Measurements from ENCODE around the gene HPCAL1. TPM values are rescaled to one million over a fixed set of nuclear protein-coding genes. Genes with fewer than 3 reads are reported as not detected.

The HPCAL1 gene
- total and polyA plus RNA-seq, 2 donors (not counting 1 experiment from before 2014, with no cell fraction given): 60.3 to 65.1 TPM

GRCh38 chr2:10336283-10336682 is 33.6 kb downstream of the HPCAL1 start:
- peaks cover 4% of the 10 kb centered on the region for H3K9me3 Mint-ChIP-seq (ENCODE audit: insufficient read depth)
- no peak overlapping the region for H3K9ac ChIP-seq (ENCODE audit: low read length)
- peaks cover 48% of the 10 kb centered on the region for H4K20me1 ChIP-seq (ENCODE audit: control insufficient read depth, insufficient read depth, low read length, poor library complexity, severe bottlenecking)
- no peak overlapping the region for H3K27ac Mint-ChIP-seq
- TF ChIP-seq CTCF (IDR thresholded peaks at IDR 0.05) (no peak), EZH2 (IDR thresholded peaks at IDR 0.05; ENCODE audit: borderline replicate concordance, insufficient read depth, low read depth, low read length, poor library complexity, severe bottlenecking) (no peak)
- no peak overlapping the region for H3K27ac ChIP-seq (ENCODE audit: low read length in 2 of 2)
- H3K4me1 Mint-ChIP-seq: peaks cover 40% of the 10 kb centered on the region
- no peaks in the 10 kb centered on the region for H3K27me3 ChIP-seq (replicated peaks in 1 of 4; ENCODE audit: control extremely low read depth in 1 of 4, control insufficient read depth in 3 of 4, insufficient read depth in 4 of 4, low read length in 3 of 4)
- ChIA-PET CTCF (no interaction called here), POLR2A (no interaction called here)
- no peak overlapping the region for H2AFZ ChIP-seq (ENCODE audit: insufficient read depth, low read depth, low read length, poor library complexity, severe bottlenecking)
- no peak overlapping the region for H3K4me3 ChIP-seq (ENCODE audit: control extremely low read depth in 1 of 5, extremely low read depth in 1 of 5, insufficient read depth in 1 of 5, low read depth in 2 of 5, low read length in 4 of 5)
- H3K9me3 ChIP-seq (ENCODE audit: control extremely low read depth in 1 of 3, control insufficient read depth in 2 of 3, insufficient read depth in 1 of 3, low read length in 2 of 3): peaks cover 0 to 10% (median 5%) of the 10 kb centered on the region in 3 donors
- H3K4me2 ChIP-seq (replicated peaks; ENCODE audit: low read depth, low read length, poor library complexity, severe bottlenecking): no peak overlapping the region
- no peaks in the 10 kb centered on the region for H3K27me3 Mint-ChIP-seq
- WGBS (ENCODE audit: insufficient coverage): 87% methylated on average over 3 of the region's 4 CpGs
- ATAC-seq (ENCODE audit: low read depth) (no peak), DNase-seq (no peak)
- peaks cover 0 to 7% of the 10 kb centered on the region in 2 experiments for H3K36me3 ChIP-seq (replicated peaks in 1 of 2; ENCODE audit: control extremely low read depth in 1 of 2, control insufficient read depth in 1 of 2, extremely low read depth in 1 of 2, insufficient read depth in 2 of 2, low read length in 1 of 2)
- H3K79me2 ChIP-seq (ENCODE audit: control insufficient read depth, insufficient read depth, low read length): peaks cover 78% of the 10 kb centered on the region
- peaks cover 14 to 21% of the 10 kb centered on the region in 2 donors for H3K4me1 ChIP-seq (ENCODE audit: control insufficient read depth in 2 of 2, insufficient read depth in 2 of 2, low read length in 2 of 2)
- intact Hi-C loops (cut with micrococcal nuclease): no loop called here
- H3K4me3 Mint-ChIP-seq: no peak overlapping the region

GRCh38 chr2:10337449-10338269 is 35.0 kb downstream of the HPCAL1 start:
- Mint-ChIP-seq H3K27me3 (no peaks in the 10 kb centered on the region), H3K4me1 (peaks cover 31% of the 10 kb centered on the region), H3K27ac (no peak overlapping the region), H3K4me3 (no peak overlapping the region), H3K9me3 (ENCODE audit: insufficient read depth) (peaks cover 4% of the 10 kb centered on the region)
- 88% methylated on average over 7 of the region's 16 CpGs for WGBS (ENCODE audit: insufficient coverage)
- H3K27ac ChIP-seq (ENCODE audit: low read length in 2 of 2): no peak overlapping the region
- ChIA-PET POLR2A (no interaction called here), CTCF (interaction anchor here (2.1 kb wide), 1 partner anchor 72 kb away, joined by 9 read pairs; no protein-coding TSS in a partner anchor)
- peaks cover 77% of the 10 kb centered on the region for H3K79me2 ChIP-seq (ENCODE audit: control insufficient read depth, insufficient read depth, low read length)
- no peak for ATAC-seq (ENCODE audit: low read depth)
- peaks cover 0 to 7% of the 10 kb centered on the region in 2 experiments for H3K36me3 ChIP-seq (replicated peaks in 1 of 2; ENCODE audit: control extremely low read depth in 1 of 2, control insufficient read depth in 1 of 2, extremely low read depth in 1 of 2, insufficient read depth in 2 of 2, low read length in 1 of 2)
- intact Hi-C loops (cut with micrococcal nuclease): no loop called here
- H3K4me1 ChIP-seq (ENCODE audit: control insufficient read depth in 2 of 2, insufficient read depth in 2 of 2, low read length in 2 of 2): peaks cover 0 to 7% of the 10 kb centered on the region in 2 donors
- no peak overlapping the region for H3K4me3 ChIP-seq (ENCODE audit: control extremely low read depth in 1 of 5, extremely low read depth in 1 of 5, insufficient read depth in 1 of 5, low read depth in 2 of 5, low read length in 4 of 5)
- no peaks in the 10 kb centered on the region for H3K27me3 ChIP-seq (replicated peaks in 1 of 4; ENCODE audit: control extremely low read depth in 1 of 4, control insufficient read depth in 3 of 4, insufficient read depth in 4 of 4, low read length in 3 of 4)
- no peak overlapping the region for H3K9ac ChIP-seq (ENCODE audit: low read length)
- peaks cover 54% of the 10 kb centered on the region for H4K20me1 ChIP-seq (ENCODE audit: control insufficient read depth, insufficient read depth, low read length, poor library complexity, severe bottlenecking)
- H3K4me2 ChIP-seq (replicated peaks; ENCODE audit: low read depth, low read length, poor library complexity, severe bottlenecking): no peak overlapping the region
- peaks cover 0 to 10% (median 5%) of the 10 kb centered on the region in 3 donors for H3K9me3 ChIP-seq (ENCODE audit: control extremely low read depth in 1 of 3, control insufficient read depth in 2 of 3, insufficient read depth in 1 of 3, low read length in 2 of 3)
- DNase-seq: no peak
- H2AFZ ChIP-seq (ENCODE audit: insufficient read depth, low read depth, low read length, poor library complexity, severe bottlenecking): no peak overlapping the region
- TF ChIP-seq EZH2 (IDR thresholded peaks at IDR 0.05; ENCODE audit: borderline replicate concordance, insufficient read depth, low read depth, low read length, poor library complexity, severe bottlenecking) (no peak), CTCF (IDR thresholded peaks at IDR 0.05) (no peak)
